Retinal pigment epithelial cell (primary cell): ENCODE data around the gene SRSF1.

Experiments
- DNase-seq: peaks from one replicate; pipeline ENCODE4 v3.0.0-alpha.2; 2010; ENCODE audit warnings: low read depth
- H3K4me3 ChIP-seq: 2 replicates; pipeline ENCODE4 v1.5.1; 2011; ENCODE audit warnings: mild to moderate bottlenecking, low read length, control low read depth, moderate library complexity
- TF ChIP-seq, protein P1 (sequence below): conservative IDR thresholded peaks from 2 replicates; pipeline ENCODE4 v1.5.1; 2011; ENCODE audit warnings: low read depth, low read length, control low read depth, inconsistent platforms

Gene SRSF1

DNA sequence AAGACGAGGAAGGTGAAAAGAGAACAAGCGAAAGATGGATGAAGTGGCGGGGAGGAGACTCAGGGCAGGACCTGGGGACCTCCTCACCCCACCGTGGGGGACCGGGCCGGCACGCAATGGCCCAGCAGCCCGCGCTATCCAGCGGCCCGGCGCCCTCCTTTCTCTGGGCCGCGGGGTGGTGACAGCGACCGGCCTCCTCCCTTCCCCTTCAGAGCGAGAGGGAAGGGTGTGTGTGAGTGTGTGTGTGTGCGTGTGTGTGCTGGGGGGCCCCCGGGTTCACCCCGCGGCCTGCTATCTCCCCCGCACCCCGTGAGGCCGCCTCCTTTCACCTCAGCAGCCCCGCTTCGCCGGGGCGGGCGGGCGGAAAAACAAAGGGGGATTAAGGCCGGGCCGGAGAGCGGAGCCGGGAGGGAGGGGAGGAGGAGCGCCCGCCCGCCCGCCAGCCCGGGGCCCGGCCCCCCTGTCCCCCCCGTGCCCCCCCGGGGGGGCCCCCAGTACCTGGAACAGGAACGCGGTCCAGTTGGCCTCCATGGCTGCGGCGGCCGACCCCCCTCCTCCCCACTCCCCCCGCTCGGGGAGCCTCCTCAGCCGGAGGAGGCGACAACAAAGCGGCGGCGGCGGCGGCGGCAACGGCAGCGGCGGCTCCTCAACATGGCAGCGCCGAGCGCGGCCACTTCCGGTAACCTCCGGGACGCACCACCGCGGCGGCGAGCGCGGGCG, 19.3 kb downstream of the SRSF1 start, which contains the start of gene VEZF1:
TSS of gene VEZF1 (minus strand) at position 674 of the 720 bp plus-strand sequence. CDS start at position 531, 143 bp downstream.
- H3K4me3 ChIP-seq: peak within 1 kb of the TSS; percentile 77

DNA sequence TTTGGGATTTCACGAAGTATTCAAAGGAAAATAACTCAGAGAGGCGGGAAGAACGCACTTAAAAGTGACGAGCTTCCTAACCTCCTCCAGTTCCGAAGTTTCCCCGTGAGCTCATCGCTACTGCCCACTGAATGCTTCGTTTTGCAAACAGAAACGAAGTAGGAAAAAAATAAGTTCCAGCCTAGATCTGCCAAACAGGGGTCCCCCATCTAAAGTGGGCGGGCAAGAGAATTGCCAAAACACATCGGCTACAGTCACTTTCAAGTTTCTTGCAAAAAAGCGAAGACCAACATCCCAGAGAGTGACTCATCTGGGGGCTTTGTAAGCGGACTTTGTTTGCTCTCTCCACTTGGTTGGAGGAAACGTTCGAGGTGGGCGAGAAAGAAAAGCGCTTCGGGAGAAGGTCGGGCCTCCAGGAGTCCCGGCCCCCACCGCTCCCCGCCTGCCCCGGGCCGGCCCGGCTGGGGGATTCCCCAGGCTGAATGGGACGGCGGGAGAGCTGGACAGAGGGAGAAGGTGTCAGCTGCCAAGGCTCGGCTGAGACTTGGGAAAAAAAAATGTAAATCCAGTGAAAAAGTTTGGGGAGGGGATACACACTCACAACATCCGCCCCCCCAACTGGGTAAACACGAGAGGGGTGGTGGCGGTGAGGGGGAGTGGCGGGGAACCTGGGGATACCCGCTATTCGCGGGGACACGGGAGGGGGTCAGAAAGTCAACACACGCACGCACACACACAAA, 20.0 kb downstream of the SRSF1 start:
- TF ChIP-seq, protein P1, sequence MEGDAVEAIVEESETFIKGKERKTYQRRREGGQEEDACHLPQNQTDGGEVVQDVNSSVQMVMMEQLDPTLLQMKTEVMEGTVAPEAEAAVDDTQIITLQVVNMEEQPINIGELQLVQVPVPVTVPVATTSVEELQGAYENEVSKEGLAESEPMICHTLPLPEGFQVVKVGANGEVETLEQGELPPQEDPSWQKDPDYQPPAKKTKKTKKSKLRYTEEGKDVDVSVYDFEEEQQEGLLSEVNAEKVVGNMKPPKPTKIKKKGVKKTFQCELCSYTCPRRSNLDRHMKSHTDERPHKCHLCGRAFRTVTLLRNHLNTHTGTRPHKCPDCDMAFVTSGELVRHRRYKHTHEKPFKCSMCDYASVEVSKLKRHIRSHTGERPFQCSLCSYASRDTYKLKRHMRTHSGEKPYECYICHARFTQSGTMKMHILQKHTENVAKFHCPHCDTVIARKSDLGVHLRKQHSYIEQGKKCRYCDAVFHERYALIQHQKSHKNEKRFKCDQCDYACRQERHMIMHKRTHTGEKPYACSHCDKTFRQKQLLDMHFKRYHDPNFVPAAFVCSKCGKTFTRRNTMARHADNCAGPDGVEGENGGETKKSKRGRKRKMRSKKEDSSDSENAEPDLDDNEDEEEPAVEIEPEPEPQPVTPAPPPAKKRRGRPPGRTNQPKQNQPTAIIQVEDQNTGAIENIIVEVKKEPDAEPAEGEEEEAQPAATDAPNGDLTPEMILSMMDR: no peak
- DNase-seq: peak; percentile 48
- peak overlapping the region; percentile 77 for H3K4me3 ChIP-seq

More for the DNA sequence above, 19.3 kb downstream of the SRSF1 start, which contains the start of gene VEZF1:
- TF ChIP-seq, protein P1: no peak
- no peak for DNase-seq

DNA sequence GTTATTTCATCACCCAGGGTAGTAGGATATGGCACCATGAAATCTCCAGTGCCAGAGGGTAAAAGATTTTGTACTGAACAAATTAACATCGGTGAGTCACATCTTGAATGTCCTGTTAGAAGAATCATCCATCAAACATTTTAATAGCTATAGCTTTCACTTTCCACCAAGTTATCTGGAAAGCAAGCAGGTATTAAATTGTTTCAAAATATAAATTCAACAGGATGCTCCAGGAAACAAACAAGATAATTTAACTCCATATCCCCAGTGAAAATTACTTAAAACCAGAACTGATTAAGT, 21.4 kb downstream of the SRSF1 start:
- TF ChIP-seq, protein P1: no peak
- DNase-seq: no peak
- no peak overlapping the region for H3K4me3 ChIP-seq

DNA sequence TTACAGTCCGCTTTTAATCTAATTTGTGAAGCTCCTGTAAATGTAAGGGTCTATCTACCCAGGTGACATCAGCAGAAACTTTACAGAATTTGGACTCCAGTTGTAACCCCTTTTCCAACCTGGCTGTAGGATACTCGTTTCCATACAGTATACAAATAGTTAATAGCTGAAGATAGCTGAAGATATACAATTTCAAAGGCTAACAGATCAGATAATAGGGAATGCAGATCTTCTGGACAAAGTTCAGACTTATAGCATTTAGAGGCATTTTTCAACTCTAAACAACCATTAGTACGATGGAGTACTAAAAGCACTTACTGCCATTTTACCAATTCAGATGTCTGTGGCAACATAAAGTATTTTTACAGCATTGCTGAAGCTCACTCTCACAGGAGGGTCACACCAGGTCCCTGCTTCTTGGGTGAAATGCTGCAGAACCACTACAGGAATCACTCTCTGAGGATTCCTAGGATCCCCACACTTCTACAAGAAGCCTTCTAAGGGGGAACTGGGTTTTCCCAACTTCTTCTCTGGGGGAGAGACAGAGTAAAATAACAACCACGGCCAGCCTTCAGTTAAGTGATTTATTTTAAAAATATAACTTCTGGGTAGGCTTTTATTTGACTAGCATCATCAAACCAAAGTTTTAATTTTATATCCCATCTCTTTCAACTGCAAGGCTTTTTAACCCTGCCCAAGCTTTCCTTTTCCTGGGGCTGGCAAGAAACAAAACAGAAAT, 21.9 kb downstream of the SRSF1 start:
- TF ChIP-seq, protein P1: no peak
- DNase-seq: no peak

DNA sequence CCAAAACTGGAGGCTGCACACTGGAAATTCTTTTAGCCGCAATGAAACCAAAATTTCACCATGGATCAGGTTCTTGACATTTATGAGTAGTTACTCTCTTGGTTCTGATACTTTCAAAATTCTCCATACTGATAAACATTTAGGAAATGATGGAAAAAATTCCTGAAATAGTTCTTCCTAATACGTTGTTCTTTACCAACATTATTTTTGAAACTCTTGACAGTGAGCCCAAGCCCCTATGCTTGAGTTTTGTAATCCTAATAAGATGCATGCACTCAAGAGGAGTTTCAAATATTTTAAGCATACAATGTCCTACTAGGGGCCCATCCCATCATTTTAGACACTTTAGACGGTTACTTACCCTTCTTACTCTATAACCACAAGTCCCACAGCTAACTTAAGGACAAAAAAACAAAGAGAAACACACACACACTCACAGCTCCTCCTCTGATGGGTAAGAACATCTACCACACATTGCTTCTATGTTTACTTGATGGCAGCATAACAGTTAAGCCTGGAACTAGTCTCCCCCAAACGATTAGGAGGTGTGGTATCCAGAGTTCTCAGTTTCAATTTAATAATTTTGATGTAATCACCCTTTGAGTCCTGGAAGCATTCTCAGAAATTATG, 22.7 kb downstream of the SRSF1 start:
- DNase-seq: no peak
- H3K4me3 ChIP-seq: no peak overlapping the region
- TF ChIP-seq, protein P1: no peak

More for the DNA sequence above, 21.9 kb downstream of the SRSF1 start:
- H3K4me3 ChIP-seq: no peak overlapping the region

DNA sequence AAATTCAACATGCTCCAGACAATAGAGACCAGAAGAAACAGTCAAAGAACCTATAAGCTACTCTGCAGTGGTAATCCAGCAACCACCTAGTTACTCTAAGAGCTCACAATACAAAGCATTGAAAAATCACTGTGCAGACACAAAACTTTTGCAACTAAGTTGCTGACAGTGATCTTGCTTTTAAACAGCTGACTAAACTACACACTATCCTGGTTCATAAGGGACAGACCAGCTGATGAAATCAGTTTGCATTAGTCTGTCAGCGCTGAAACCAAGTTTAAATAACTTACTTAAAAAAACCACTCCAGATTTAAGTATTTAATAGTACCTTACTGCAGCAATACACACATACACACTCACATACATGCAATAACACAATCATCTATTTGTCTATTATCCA, 23.6 kb downstream of the SRSF1 start:
- no peak for DNase-seq
- TF ChIP-seq, protein P1: no peak
- H3K4me3 ChIP-seq: no peak overlapping the region
